Stomach smooth muscle (tissue), 2 donors: ENCODE results near the gene SLC16A8.

ENCODE experiments used
- H3K27ac ChIP-seq: one replicate; pipeline ENCODE4 v1.7.0; 2013; ENCODE audit warnings: mild to moderate bottlenecking, low read length, inconsistent platforms
- H3K27me3 ChIP-seq, 2 donors: one replicate each; pipeline ENCODE4 v1.7.0; 2013; ENCODE audit warnings: low read length in 2 of 2; ENCODE audit not compliant: insufficient read depth in 2 of 2, control insufficient read depth in 1 of 2
- H3K36me3 ChIP-seq, 2 donors: one replicate each; pipeline ENCODE4 v1.7.0; 2013; ENCODE audit warnings: low read length in 2 of 2; ENCODE audit not compliant: control insufficient read depth in 2 of 2, insufficient read depth in 2 of 2
- H3K4me1 ChIP-seq: one replicate; pipeline ENCODE4 v1.7.0; 2013; ENCODE audit warnings: low read length; ENCODE audit not compliant: control insufficient read depth, insufficient read depth
- H3K4me3 ChIP-seq, 2 donors: one replicate each; pipeline ENCODE4 v1.7.0; 2013; ENCODE audit warnings: low read length in 2 of 2
- H3K9ac ChIP-seq, 2 donors: one replicate each; pipeline ENCODE4 v1.7.0; 2013; ENCODE audit warnings: low read length in 2 of 2, mild to moderate bottlenecking in 1 of 2
- H3K9me3 ChIP-seq, 2 donors: one replicate each; pipeline ENCODE4 v1.7.0; 2013; ENCODE audit warnings: low read length in 2 of 2; ENCODE audit not compliant: control insufficient read depth in 2 of 2
- donor health status: healthy.
- donor health status: Pancreatic carcinoma.

Gene SLC16A8

GRCh38 chr22:38098410-38099249, 14.6 kb upstream of the SLC16A8 start:
- Histone ChIP-seq H3K27me3 (no peaks in the 10 kb centered on the region), H3K4me3 (no peak overlapping the region), H3K36me3 (no peaks in the 10 kb centered on the region), H3K27ac (no peak overlapping the region), H3K4me1 (no peaks in the 10 kb centered on the region), H3K9me3 (no peaks in the 10 kb centered on the region), H3K9ac (no peak overlapping the region)

- Histone ChIP-seq H3K9me3 (no peaks in the 10 kb centered on the region), H3K4me3 (no peak overlapping the region), H3K4me1 (no peaks in the 10 kb centered on the region), H3K9ac (no peak overlapping the region), H3K27me3 (no peaks in the 10 kb centered on the region), H3K36me3 (no peaks in the 10 kb centered on the region), H3K27ac (no peak overlapping the region)
These were observed 13.8 kb upstream of the SLC16A8 start for GRCh38 chr22:38097557-38098409.

GRCh38 chr22:38097058-38097457, 13.1 kb upstream of the SLC16A8 start:
- Histone ChIP-seq H3K4me3 (no peak overlapping the region), H3K27ac (no peak overlapping the region), H3K9me3 (no peaks in the 10 kb centered on the region), H3K9ac (no peak overlapping the region), H3K36me3 (no peaks in the 10 kb centered on the region), H3K4me1 (no peaks in the 10 kb centered on the region), H3K27me3 (no peaks in the 10 kb centered on the region)

GRCh38 chr22:38089474-38089851, 5.5 kb upstream of the SLC16A8 start:
- H3K4me1 ChIP-seq: peaks cover 5% of the 10 kb centered on the region
- H3K9ac ChIP-seq: no peak overlapping the region
- no peaks in the 10 kb centered on the region for H3K36me3 ChIP-seq
- no peaks in the 10 kb centered on the region for H3K9me3 ChIP-seq
- H3K27me3 ChIP-seq: peaks cover 14 to 20% of the 10 kb centered on the region in 2 donors
- H3K4me3 ChIP-seq: no peak overlapping the region
- no peak overlapping the region for H3K27ac ChIP-seq

GRCh38 chr22:38088629-38089473, 4.9 kb upstream of the SLC16A8 start:
- Histone ChIP-seq H3K4me3 (peak overlapping the region in 1 of 2 donors; percentile 47), H3K27ac (no peak overlapping the region), H3K36me3 (no peaks in the 10 kb centered on the region), H3K4me1 (peaks cover 5% of the 10 kb centered on the region), H3K27me3 (peaks cover 14 to 21% of the 10 kb centered on the region in 2 donors), H3K9me3 (no peaks in the 10 kb centered on the region), H3K9ac (no peak overlapping the region)

- H3K27me3 ChIP-seq: peaks cover 17 to 28% of the 10 kb centered on the region in 2 donors
- H3K4me3 ChIP-seq: no peak overlapping the region
- no peak overlapping the region for H3K27ac ChIP-seq
- H3K9ac ChIP-seq: no peak overlapping the region
- H3K4me1 ChIP-seq: peaks cover 6% of the 10 kb centered on the region
- H3K9me3 ChIP-seq: no peaks in the 10 kb centered on the region
- H3K36me3 ChIP-seq: no peaks in the 10 kb centered on the region
These were observed 3.9 kb upstream of the SLC16A8 start for GRCh38 chr22:38087855-38088254.

GRCh38 chr22:38086942-38087341, 3.0 kb upstream of the SLC16A8 start:
- Histone ChIP-seq H3K9me3 (no peaks in the 10 kb centered on the region), H3K36me3 (no peaks in the 10 kb centered on the region), H3K9ac (no peak overlapping the region), H3K27ac (no peak overlapping the region), H3K4me3 (no peak overlapping the region), H3K27me3 (peaks cover 21 to 37% of the 10 kb centered on the region in 2 donors), H3K4me1 (peaks cover 11% of the 10 kb centered on the region)

GRCh38 chr22:38086001-38086845, 2.2 kb upstream of the SLC16A8 start:
- Histone ChIP-seq H3K4me1 (peaks cover 18% of the 10 kb centered on the region), H3K9me3 (no peaks in the 10 kb centered on the region), H3K4me3 (no peak overlapping the region), H3K9ac (no peak overlapping the region), H3K27me3 (peaks cover 26 to 44% of the 10 kb centered on the region in 2 donors), H3K36me3 (no peaks in the 10 kb centered on the region), H3K27ac (no peak overlapping the region)

- Histone ChIP-seq H3K36me3 (no peaks in the 10 kb centered on the region), H3K4me1 (peaks cover 25% of the 10 kb centered on the region), H3K9ac (no peak overlapping the region), H3K9me3 (no peaks in the 10 kb centered on the region), H3K4me3 (no peak overlapping the region), H3K27ac (no peak overlapping the region), H3K27me3 (peaks cover 26 to 49% of the 10 kb centered on the region in 2 donors)
These were observed 1.5 kb upstream of the SLC16A8 start for GRCh38 chr22:38085501-38085900.

- Histone ChIP-seq H3K4me3 (no peak overlapping the region), H3K27me3 (peaks cover 26 to 52% of the 10 kb centered on the region in 2 donors), H3K4me1 (peaks cover 26% of the 10 kb centered on the region), H3K36me3 (no peaks in the 10 kb centered on the region), H3K9ac (no peak overlapping the region), H3K27ac (no peak overlapping the region), H3K9me3 (no peaks in the 10 kb centered on the region)
These were observed 1.1 kb upstream of the SLC16A8 start for GRCh38 chr22:38085056-38085455.
